K562 (cell line): Measurements from ENCODE around the gene RBFA. TPM values are rescaled to one million over a fixed set of nuclear protein-coding genes. Genes with fewer than 3 reads are reported as not detected.

Source experiments
- ASH1L ChIP-seq: fragments of 450-650 bp; IDR thresholded peaks from 2 replicates; pipeline ENCODE4 v1.6.1; 2018; ENCODE audit warnings: borderline replicate concordance, mild to moderate bottlenecking, low read depth; ENCODE audit not compliant: partially characterized antibody
- CHD1 ChIP-seq: fragments of 200-600 bp; sonication (generic); IDR thresholded peaks from one replicate; pipeline ENCODE4 v1.6.1; 2012; ENCODE audit warnings: mild to moderate bottlenecking, moderate library complexity, low read length, inconsistent platforms
- DDX20 ChIP-seq: fragments of 450-650 bp; IDR thresholded peaks from 2 replicates; pipeline ENCODE4 v1.6.1; 2016; ENCODE audit warnings: missing genetic modification characterization, low read depth, mild to moderate bottlenecking, missing compliant biosample characterization, moderate library complexity
- DIDO1 ChIP-seq: fragments of 450-650 bp; IDR thresholded peaks from 2 replicates; pipeline ENCODE4 v1.6.1; 2016; ENCODE audit warnings: low read depth, missing biosample characterization, missing genetic modification characterization
- FOXP1 ChIP-seq: sonication (generic); formaldehyde crosslinking; IDR thresholded peaks from 2 replicates; pipeline ENCODE4 v1.8.0; 2022; ENCODE audit warnings: mild to moderate bottlenecking, missing genetic modification reagents
- HNRNPK ChIP-seq: fragments of 200-400 bp; formaldehyde crosslinking; IDR thresholded peaks from one replicate; pipeline ENCODE4 v1.6.1; 2018; ENCODE audit warnings: mild to moderate bottlenecking, low read depth, low read length; ENCODE audit not compliant: poor library complexity, severe bottlenecking
- IRF1 ChIP-seq: sonication (generic); formaldehyde crosslinking; IDR thresholded peaks from 2 replicates; pipeline ENCODE4 v1.8.0; 2022; ENCODE audit warnings: missing genetic modification reagents, mild to moderate bottlenecking, borderline replicate concordance
- KAT7 ChIP-seq: sonication (generic); formaldehyde crosslinking; IDR thresholded peaks from 2 replicates; pipeline ENCODE4 v1.8.0; 2022; ENCODE audit warnings: missing genetic modification reagents, mild to moderate bottlenecking, borderline replicate concordance
- KAT8 ChIP-seq: fragments of 450-650 bp; IDR thresholded peaks from 2 replicates; pipeline ENCODE4 v1.6.1; 2016; ENCODE audit warnings: low read depth, mild to moderate bottlenecking
- KDM1A ChIP-seq, 2 experiments: fragments of 450-650 bp; IDR thresholded peaks; 2 replicates each; pipeline ENCODE4 v1.6.1; 2016; ENCODE audit warnings: mild to moderate bottlenecking in 2 of 2
- MYNN ChIP-seq, 2 experiments: sonication (generic); formaldehyde crosslinking in 1 of 2; IDR thresholded peaks; 2 replicates each; pipeline versions ENCODE4 v1.5.0 to v1.6.1; 2016 to 2020; ENCODE audit warnings: antibody characterized with exemption in 1 of 2, missing genetic modification reagents in 1 of 2
- NELFE ChIP-seq: IDR thresholded peaks from 2 replicates; pipeline ENCODE4 v1.6.1; 2011; ENCODE audit warnings: mild to moderate bottlenecking; ENCODE audit not compliant: insufficient read depth, insufficient read length
- PREB ChIP-seq: sonication (generic); formaldehyde crosslinking; IDR thresholded peaks from 2 replicates; pipeline ENCODE4 v1.8.1; 2023; ENCODE audit warnings: mild to moderate bottlenecking, missing genetic modification reagents
- PYGO2 ChIP-seq: fragments of 450-650 bp; IDR thresholded peaks from 2 replicates; pipeline ENCODE4 v1.6.1; 2016; ENCODE audit warnings: mild to moderate bottlenecking, missing genetic modification characterization, moderate library complexity, missing compliant biosample characterization
- RFX1 ChIP-seq: fragments of 450-650 bp; IDR thresholded peaks from 2 replicates; pipeline ENCODE4 v1.6.1; 2016; ENCODE audit warnings: mild to moderate bottlenecking, moderate library complexity
- SAFB ChIP-seq: fragments of 200-400 bp; formaldehyde crosslinking; IDR thresholded peaks from 2 replicates; pipeline ENCODE4 v1.6.1; 2017; ENCODE audit warnings: low read depth, low read length, borderline replicate concordance
- STAG1 ChIP-seq: sonication (generic); formaldehyde crosslinking; IDR thresholded peaks from 2 replicates; pipeline ENCODE4 v1.5.0; 2020; ENCODE audit warnings: missing genetic modification reagents, borderline replicate concordance
- TBP ChIP-seq: optimal IDR thresholded peaks from 2 replicates; pipeline ENCODE3; 2011; ENCODE audit warnings: low read depth, low read length, improper control_type of control experiment
- THRA ChIP-seq: fragments of 450-650 bp; IDR thresholded peaks from 2 replicates; pipeline ENCODE4 v1.6.1; 2017; ENCODE audit warnings: mild to moderate bottlenecking, moderate library complexity
- ZFP30 ChIP-seq: fragments of 250-450 bp; sonication (Bioruptor Pico); IDR thresholded peaks from 2 replicates; pipeline ENCODE4 v1.8.0; 2022; ENCODE audit warnings: moderate library complexity, mild to moderate bottlenecking, inconsistent platforms, borderline replicate concordance
- ZKSCAN8 ChIP-seq: fragments of 200-800 bp; sonication (Bioruptor generic); IDR thresholded peaks from 2 replicates; pipeline ENCODE4 v1.6.1; 2016; ENCODE audit warnings: missing genetic modification characterization, missing compliant biosample characterization
- ZNF174 ChIP-seq: fragments of 250-450 bp; sonication (Bioruptor Pico); IDR thresholded peaks from 2 replicates; pipeline ENCODE4 v1.4.0; 2020; ENCODE audit warnings: mild to moderate bottlenecking
- ZNF77 ChIP-seq: fragments of 250-450 bp; sonication (Bioruptor Pico); IDR thresholded peaks from 2 replicates; pipeline ENCODE4 v1.5.0; 2020
- ZNF79 ChIP-seq: fragments of 250-450 bp; sonication (Bioruptor Pico); IDR thresholded peaks from 2 replicates; pipeline ENCODE4 v1.4.0; 2020; ENCODE audit warnings: low read depth, mild to moderate bottlenecking, moderate library complexity
- polyA plus RNA-seq, 8 experiments: library from polyadenylated mRNA; depleted of rRNA in 4 of 8; stranded (reverse) in 5 of 8; unstranded in 3 of 8; fragments of >200 nt; fragmentation: Nextera tagmentation in 2 of 8; fragmentation: Illumina TruSeq in 1 of 8; extraction: Ambion mirVana in 2 of 8; extraction: Trizol in 1 of 8; gene quantifications; 2 replicates each; pipeline versions ENCODE4 v1.2.1 to v1.2.3, GENCODE V29; 2011 to 2014; ENCODE audit warnings: inconsistent platforms in 1 of 8, missing spikeins in 1 of 8
- total RNA-seq, 7 experiments: library from RNA; depleted of rRNA in 6 of 7; stranded (reverse); fragments of >200 nt in 6 of 7; fragmentation: Illumina TruSeq in 2 of 7; extraction: Trizol in 2 of 7; gene quantifications; 2 replicates each; pipeline versions ENCODE4 v1.2.1 to v1.2.3, GENCODE V29; 2011 to 2021; ENCODE audit warnings: low replicate concordance in 1 of 7
- TF ChIP-seq, protein P1 (sequence below): fragments of 450-650 bp; IDR thresholded peaks from 2 replicates; pipeline ENCODE4 v1.6.1; 2016

Gene RBFA
- total and polyA plus RNA-seq, 9 of the 15 experiments (the other 6 are each of a cell fraction or from before 2014, with no cell fraction given): 3.4 to 41.9 (median 25.8) TPM

GRCh38 chr18:80034068-80034851 lies at the start of gene RBFA (continued):
- TF ChIP-seq THRA (no peak), MYNN (IDR thresholded peaks at IDR 0.05) (no peak), MYNN (CRISPR knock-in tag; IDR thresholded peaks at IDR 0.05) (no peak), ZKSCAN8 (no peak), KDM1A (IDR thresholded peaks at IDR 0.05) (no peak), SAFB (no peak), ZNF77 (no peak), NELFE (no peak), HNRNPK (no peak), TBP (peak; percentile 47), DIDO1 (tag) (no peak), RFX1 (no peak), CHD1 (no peak), PREB (CRISPR knock-in tag) (no peak), ZNF79 (CRISPR knock-in tag) (no peak), PYGO2 (no peak), ASH1L (no peak), ZFP30 (CRISPR knock-in tag) (no peak), KAT7 (no peak), ZNF174 (CRISPR knock-in tag) (no peak), KAT8 (no peak), IRF1 (CRISPR knock-in tag) (no peak), FOXP1 (CRISPR knock-in tag) (no peak), DDX20 (tag) (no peak), STAG1 (CRISPR knock-in tag) (no peak)
- TF ChIP-seq, protein P1, sequence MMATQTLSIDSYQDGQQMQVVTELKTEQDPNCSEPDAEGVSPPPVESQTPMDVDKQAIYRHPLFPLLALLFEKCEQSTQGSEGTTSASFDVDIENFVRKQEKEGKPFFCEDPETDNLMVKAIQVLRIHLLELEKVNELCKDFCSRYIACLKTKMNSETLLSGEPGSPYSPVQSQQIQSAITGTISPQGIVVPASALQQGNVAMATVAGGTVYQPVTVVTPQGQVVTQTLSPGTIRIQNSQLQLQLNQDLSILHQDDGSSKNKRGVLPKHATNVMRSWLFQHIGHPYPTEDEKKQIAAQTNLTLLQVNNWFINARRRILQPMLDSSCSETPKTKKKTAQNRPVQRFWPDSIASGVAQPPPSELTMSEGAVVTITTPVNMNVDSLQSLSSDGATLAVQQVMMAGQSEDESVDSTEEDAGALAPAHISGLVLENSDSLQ: peak; percentile 2; the same call in 1 of the 2 replicates
